Astrocyte (in vitro differentiated cells and primary cell): ENCODE data around the gene ADAMTS9. TPM values are rescaled to one million over a fixed set of nuclear protein-coding genes. Genes with fewer than 3 reads are reported as not detected.

Experiments
- DNase-seq: peaks from one replicate; pipeline ENCODE4 v3.0.0-alpha.2; 2010; ENCODE audit warnings: low read depth
- FAIRE-seq: peaks from 2 replicates; lab custom pipeline; 2011; peaks lifted over from hg19 to GRCh38; lab: Jason Lieb, UNC
- H2AFZ ChIP-seq: 2 replicates; pipeline ENCODE4 v1.6.0; 2012; ENCODE audit warnings: low read depth, low read length, inconsistent platforms
- H3K27ac ChIP-seq: 2 replicates; pipeline ENCODE4 v1.5.1; 2011; ENCODE audit warnings: low read depth, low read length, inconsistent platforms
- H3K27me3 ChIP-seq: 2 replicates; pipeline ENCODE4 v1.6.0; 2011; ENCODE audit warnings: low read length, inconsistent platforms; ENCODE audit not compliant: insufficient read depth
- H3K36me3 ChIP-seq: 2 replicates; pipeline ENCODE4 v1.5.1; 2011; ENCODE audit warnings: low read length, inconsistent platforms; ENCODE audit not compliant: insufficient read depth
- H3K4me1 ChIP-seq: 2 replicates; pipeline ENCODE4 v1.5.1; 2011; ENCODE audit warnings: low read length, inconsistent platforms; ENCODE audit not compliant: insufficient read depth
- H3K4me2 ChIP-seq: 2 replicates; pipeline ENCODE4 v1.6.0; 2012; ENCODE audit warnings: low read length, inconsistent platforms
- H3K4me3 ChIP-seq: 2 replicates; pipeline ENCODE4 v1.5.1; 2011; ENCODE audit warnings: low read depth, mild to moderate bottlenecking, low read length, inconsistent platforms; ENCODE audit not compliant: insufficient read depth
- H3K79me2 ChIP-seq: 2 replicates; pipeline ENCODE4 v1.6.0; 2012; ENCODE audit warnings: mild to moderate bottlenecking, low read length, inconsistent platforms; ENCODE audit not compliant: insufficient read depth
- H3K9ac ChIP-seq: 2 replicates; pipeline ENCODE4 v1.6.0; 2012; ENCODE audit warnings: mild to moderate bottlenecking, low read length, inconsistent platforms
- H3K9me3 ChIP-seq: 2 replicates; pipeline ENCODE4 v1.5.1; 2012; ENCODE audit warnings: low read depth, mild to moderate bottlenecking, low read length, inconsistent platforms; ENCODE audit not compliant: insufficient read depth
- H4K20me1 ChIP-seq: 2 replicates; pipeline ENCODE4 v1.6.0; 2012; ENCODE audit warnings: low read length, inconsistent platforms; ENCODE audit not compliant: insufficient read depth
- H3K27ac Mint-ChIP-seq: one replicate; pipeline ENCODE4 v1.8.0; 2021; ENCODE audit warnings: mild to moderate bottlenecking, mixed read lengths; ENCODE audit not compliant: unreplicated experiment
- H3K27me3 Mint-ChIP-seq: one replicate; pipeline ENCODE4 v1.8.0; 2021; ENCODE audit warnings: low read depth, mixed read lengths; ENCODE audit not compliant: unreplicated experiment
- H3K36me3 Mint-ChIP-seq: one replicate; pipeline ENCODE4 v1.8.0; 2021; ENCODE audit warnings: low read depth, mixed read lengths; ENCODE audit not compliant: unreplicated experiment
- H3K4me1 Mint-ChIP-seq: one replicate; pipeline ENCODE4 v1.8.0; 2021; ENCODE audit warnings: low read depth, mixed read lengths; ENCODE audit not compliant: unreplicated experiment
- H3K4me3 Mint-ChIP-seq: one replicate; pipeline ENCODE4 v1.8.0; 2021; ENCODE audit warnings: mild to moderate bottlenecking, moderate library complexity, mixed read lengths; ENCODE audit not compliant: unreplicated experiment
- H3K9me3 Mint-ChIP-seq: one replicate; pipeline ENCODE4 v1.8.0; 2021; ENCODE audit warnings: mild to moderate bottlenecking, mixed read lengths; ENCODE audit not compliant: unreplicated experiment
- CTCF ChIP-seq: IDR thresholded peaks from 2 replicates; pipeline ENCODE4 v1.5.1; 2011; ENCODE audit warnings: low read depth, mild to moderate bottlenecking, inconsistent platforms, low read length, moderate library complexity; ENCODE audit not compliant: insufficient read depth
- EZH2 ChIP-seq: IDR thresholded peaks from 2 replicates; pipeline ENCODE4 v1.6.1; 2012; ENCODE audit warnings: mild to moderate bottlenecking, low read length, inconsistent platforms; ENCODE audit not compliant: insufficient read depth
- total RNA-seq: library from RNA; stranded (reverse); gene quantifications from 2 replicates; pipeline ENCODE4 v1.2.1, GENCODE V29; 2021

The ADAMTS9 gene
- total RNA-seq, 1 donor from 2014 or later, result 8.3 TPM

DNA sequence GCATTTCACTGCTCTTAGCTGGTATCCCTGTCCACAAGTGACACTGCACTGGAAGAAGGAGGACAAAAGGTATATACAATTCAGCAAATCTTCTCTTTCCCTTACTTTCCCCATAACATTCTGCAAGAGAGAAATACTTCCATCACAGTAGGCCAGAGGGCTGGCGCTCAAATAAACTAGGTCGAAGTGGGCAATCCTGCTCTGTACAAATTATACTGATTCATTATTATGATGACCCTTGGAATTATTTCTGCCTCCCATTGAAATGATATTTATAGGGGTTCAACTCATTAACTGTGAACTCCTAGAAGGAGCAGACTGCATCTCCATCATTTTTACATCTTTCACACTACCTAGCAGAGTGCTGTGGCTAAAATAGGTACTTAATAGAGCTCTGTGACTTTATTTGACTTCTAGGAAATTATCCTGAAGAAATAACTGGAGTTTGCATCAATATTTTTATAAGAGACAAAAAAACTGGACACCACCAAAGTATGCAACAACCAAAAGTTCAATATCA lies 80.7 kb downstream of the ADAMTS9 start:
- DNase-seq, result no peak
- no peaks in the 10 kb centered on the region for H3K4me1 Mint-ChIP-seq

GRCh38 chr3:64604313-64604712 lies 83.5 kb downstream of the ADAMTS9 start:
- no peaks in the 10 kb centered on the region for H3K9me3 ChIP-seq
- DNase-seq, result no peak
- H3K9ac ChIP-seq, result no peak overlapping the region
- H3K4me3 ChIP-seq, result no peak overlapping the region
- TF ChIP-seq EZH2 (no peak), CTCF (no peak)
- Mint-ChIP-seq H3K27me3 (peaks cover 1% of the 10 kb centered on the region), H3K27ac (no peak overlapping the region), H3K9me3 (peaks cover 4% of the 10 kb centered on the region), H3K4me3 (no peak overlapping the region), H3K36me3 (peaks cover 10% of the 10 kb centered on the region), H3K4me1 (no peaks in the 10 kb centered on the region)
- H3K79me2 ChIP-seq, result no peaks in the 10 kb centered on the region
- H4K20me1 ChIP-seq, result no peaks in the 10 kb centered on the region
- no peaks in the 10 kb centered on the region for H3K36me3 ChIP-seq
- no peak for FAIRE-seq
- no peak overlapping the region for H3K27ac ChIP-seq
- H3K27me3 ChIP-seq, result no peaks in the 10 kb centered on the region
- peaks cover 2% of the 10 kb centered on the region for H3K4me1 ChIP-seq
- no peak overlapping the region for H2AFZ ChIP-seq
- H3K4me2 ChIP-seq, result no peak overlapping the region

More for the DNA sequence above, 80.7 kb downstream of the ADAMTS9 start:
- Histone ChIP-seq H3K36me3 (no peaks in the 10 kb centered on the region), H3K9me3 (no peaks in the 10 kb centered on the region), H3K4me2 (no peak overlapping the region), H3K79me2 (no peaks in the 10 kb centered on the region), H3K27me3 (no peaks in the 10 kb centered on the region), H3K4me3 (no peak overlapping the region), H2AFZ (no peak overlapping the region), H3K9ac (no peak overlapping the region), H3K4me1 (no peaks in the 10 kb centered on the region), H3K27ac (no peak overlapping the region), H4K20me1 (no peaks in the 10 kb centered on the region)
- H3K27me3 Mint-ChIP-seq, result no peaks in the 10 kb centered on the region
- FAIRE-seq, result no peak
- H3K9me3 Mint-ChIP-seq, result peaks cover 4% of the 10 kb centered on the region
- H3K36me3 Mint-ChIP-seq, result peaks cover 11% of the 10 kb centered on the region
- no peak for TF ChIP-seq CTCF
- TF ChIP-seq EZH2, result no peak
- no peak overlapping the region for H3K27ac Mint-ChIP-seq
- H3K4me3 Mint-ChIP-seq, result no peak overlapping the region

DNA sequence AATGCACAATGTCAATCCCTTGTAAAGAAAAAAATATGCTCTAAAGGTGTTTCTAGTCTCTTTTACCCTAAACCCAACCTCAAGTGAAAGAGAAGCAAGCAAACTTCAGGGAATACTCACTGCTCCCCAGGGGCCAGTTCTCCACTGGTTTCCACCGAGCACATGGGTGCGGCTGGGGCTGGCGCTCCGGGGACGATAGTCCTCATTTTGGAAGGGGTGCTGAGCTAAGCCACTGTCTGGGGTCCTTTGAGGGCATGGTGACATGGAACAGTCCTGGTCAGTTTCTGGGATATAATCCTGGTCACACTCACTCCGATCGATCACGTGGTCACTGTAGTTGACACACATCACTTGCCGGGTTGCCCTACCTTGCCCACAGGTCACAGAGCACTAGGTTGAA lies 86.0 kb downstream of the ADAMTS9 start:
- Histone ChIP-seq H3K4me1 (peaks cover 2% of the 10 kb centered on the region), H3K79me2 (no peaks in the 10 kb centered on the region), H3K27me3 (no peaks in the 10 kb centered on the region), H3K9ac (no peak overlapping the region), H2AFZ (no peak overlapping the region), H3K36me3 (no peaks in the 10 kb centered on the region), H3K27ac (no peak overlapping the region), H3K9me3 (no peaks in the 10 kb centered on the region), H4K20me1 (no peaks in the 10 kb centered on the region), H3K4me2 (no peak overlapping the region), H3K4me3 (no peak overlapping the region)
- FAIRE-seq (no peak), DNase-seq (no peak)
- Mint-ChIP-seq H3K4me1 (no peaks in the 10 kb centered on the region), H3K36me3 (peaks cover 10% of the 10 kb centered on the region), H3K4me3 (no peak overlapping the region), H3K27ac (no peak overlapping the region), H3K9me3 (peaks cover 4% of the 10 kb centered on the region), H3K27me3 (peaks cover 1% of the 10 kb centered on the region)
- TF ChIP-seq CTCF (no peak), EZH2 (no peak)
